Measurements from ENCODE around the gene PROSER2.
"Not testable (repeated sequence)": the region's sequence is repeated elsewhere in the genome, so short reads cannot be mapped to it uniquely, and the experiment has no call there.

PROSER2 gene

GRCh38 chr10:11835061-11835460 is 11.9 kb downstream of the PROSER2 start:
- no peak for DNase-seq (ENCODE audit: extremely low read depth in 1 of 2, low read depth in 1 of 2)

GRCh38 chr10:11835704-11836103 is 12.5 kb downstream of the PROSER2 start:
- no peak for DNase-seq (ENCODE audit: extremely low read depth in 1 of 2, low read depth in 1 of 2)

- no peak for DNase-seq (ENCODE audit: extremely low read depth in 1 of 2, low read depth in 1 of 2)
These were observed 14.4 kb downstream of the PROSER2 start for GRCh38 chr10:11837372-11838161.

GRCh38 chr10:11838298-11838852 is 15.2 kb downstream of the PROSER2 start:
- no peak for DNase-seq (ENCODE audit: extremely low read depth in 1 of 2, low read depth in 1 of 2)

GRCh38 chr10:11841375-11841774 is 18.2 kb downstream of the PROSER2 start:
- no peak for DNase-seq (ENCODE audit: extremely low read depth in 1 of 2, low read depth in 1 of 2)

- no peak for DNase-seq (ENCODE audit: extremely low read depth in 1 of 2, low read depth in 1 of 2)
These were observed 19.3 kb downstream of the PROSER2 start for GRCh38 chr10:11842411-11842810.

GRCh38 chr10:11845113-11845512 is 22.0 kb downstream of the PROSER2 start:
- DNase-seq (ENCODE audit: extremely low read depth in 1 of 2, low read depth in 1 of 2) = no peak

- no peak for DNase-seq (ENCODE audit: extremely low read depth in 1 of 2, low read depth in 1 of 2)
These were observed 23.4 kb downstream of the PROSER2 start for GRCh38 chr10:11846542-11846941.

- DNase-seq (ENCODE audit: extremely low read depth in 1 of 2, low read depth in 1 of 2) = no peak
These were observed 26.1 kb downstream of the PROSER2 start for GRCh38 chr10:11849277-11849676.

- DNase-seq (ENCODE audit: extremely low read depth in 1 of 2, low read depth in 1 of 2) = no peak
These were observed 26.8 kb downstream of the PROSER2 start for GRCh38 chr10:11849911-11850310.

GRCh38 chr10:11851910-11852309 is 28.8 kb downstream of the PROSER2 start:
- no peak for DNase-seq (ENCODE audit: extremely low read depth in 1 of 2, low read depth in 1 of 2)

GRCh38 chr10:11852637-11853036 is 29.5 kb downstream of the PROSER2 start:
- DNase-seq (ENCODE audit: extremely low read depth in 1 of 2, low read depth in 1 of 2) = not testable (repeated sequence)

GRCh38 chr10:11853468-11853867 is 30.3 kb downstream of the PROSER2 start:
- DNase-seq (ENCODE audit: extremely low read depth in 1 of 2, low read depth in 1 of 2) = no peak

GRCh38 chr10:11854301-11854700 is 31.1 kb downstream of the PROSER2 start:
- no peak for DNase-seq (ENCODE audit: extremely low read depth in 1 of 2, low read depth in 1 of 2)

GRCh38 chr10:11856089-11856488 is 32.9 kb downstream of the PROSER2 start:
- DNase-seq (ENCODE audit: extremely low read depth in 1 of 2, low read depth in 1 of 2) = no peak

GRCh38 chr10:11856678-11857077 is 33.5 kb downstream of the PROSER2 start:
- DNase-seq (ENCODE audit: extremely low read depth in 1 of 2, low read depth in 1 of 2) = no peak

- no peak for DNase-seq (ENCODE audit: extremely low read depth in 1 of 2, low read depth in 1 of 2)
These were observed 34.9 kb downstream of the PROSER2 start for GRCh38 chr10:11858093-11858492.

GRCh38 chr10:11861341-11861740 is 38.2 kb downstream of the PROSER2 start:
- no peak for DNase-seq (ENCODE audit: extremely low read depth in 1 of 2, low read depth in 1 of 2)

GRCh38 chr10:11861811-11862428 is 38.8 kb downstream of the PROSER2 start:
- no peak for DNase-seq (ENCODE audit: extremely low read depth in 1 of 2, low read depth in 1 of 2)

- DNase-seq (ENCODE audit: extremely low read depth in 1 of 2, low read depth in 1 of 2) = peak in 1 of 2 donors; percentile 23
These were observed 40.4 kb downstream of the PROSER2 start for GRCh38 chr10:11863353-11864109.

GRCh38 chr10:11864727-11865126 is 41.6 kb downstream of the PROSER2 start:
- no peak for DNase-seq (ENCODE audit: extremely low read depth in 1 of 2, low read depth in 1 of 2)

Measured in activated CD8-positive, alpha-beta memory T cell treated with anti-CD3 and anti-CD28 coated beads for 1 hour (primary cell).